Osteocyte (in vitro differentiated cells): ENCODE measurements around the gene SPINK14. TPM values are rescaled to one million over a fixed set of nuclear protein-coding genes. Genes with fewer than 3 reads are reported as not detected.

ENCODE experiments used
- DNase-seq: peaks from one replicate; pipeline ENCODE4 v3.0.0; 2021; ENCODE audit warnings: mixed read lengths; ENCODE audit not compliant: unreplicated experiment; ENCODE audit errors: extremely low spot score
- H3K27ac Mint-ChIP-seq: one replicate; pipeline ENCODE4 v1.8.0; 2021; ENCODE audit warnings: mild to moderate bottlenecking, mixed read lengths; ENCODE audit not compliant: unreplicated experiment
- H3K27me3 Mint-ChIP-seq: one replicate; pipeline ENCODE4 v1.8.0; 2021; ENCODE audit warnings: mixed read lengths; ENCODE audit not compliant: unreplicated experiment
- H3K36me3 Mint-ChIP-seq: one replicate; pipeline ENCODE4 v1.8.0; 2021; ENCODE audit warnings: mixed read lengths; ENCODE audit not compliant: unreplicated experiment
- H3K4me1 Mint-ChIP-seq: one replicate; pipeline ENCODE4 v1.8.0; 2021; ENCODE audit warnings: mixed read lengths; ENCODE audit not compliant: unreplicated experiment
- H3K4me3 Mint-ChIP-seq: one replicate; pipeline ENCODE4 v1.8.0; 2021; ENCODE audit warnings: mild to moderate bottlenecking, moderate library complexity, mixed read lengths; ENCODE audit not compliant: unreplicated experiment
- H3K9me3 Mint-ChIP-seq: one replicate; pipeline ENCODE4 v1.8.0; 2021; ENCODE audit warnings: mixed read lengths; ENCODE audit not compliant: unreplicated experiment
- CTCF ChIP-seq: fragments of 200-600 bp; sonication (generic); IDR thresholded peaks from 2 replicates; pipeline ENCODE4 v1.5.0; 2021; ENCODE audit warnings: antibody characterized with exemption, mild to moderate bottlenecking, moderate library complexity
- long read RNA-seq: library from polyadenylated mRNA; unstranded; transcript quantifications from one replicate; pipeline ENCODE4 v2.0.0, GENCODE V29; 2021
- total RNA-seq: library from RNA; stranded (reverse); gene quantifications from 2 replicates; pipeline ENCODE4 v1.2.1, GENCODE V29; 2021

Gene SPINK14
- not detected in 2 replicates for total RNA-seq
- long read RNA-seq, result 0 reads

GRCh38 chr5:148168246-148168645, at the start of gene SPINK14:
Gene SPINK14, plus strand, starts transcription at chr5:148168546. Its CDS starts 1,187 bp downstream, at chr5:148169733.
- no peaks in the 10 kb centered on the region for H3K4me1 Mint-ChIP-seq
- H3K27me3 Mint-ChIP-seq, result peaks cover 32% of the 10 kb centered on the region
- TF ChIP-seq CTCF, result no peak
- no peaks in the 10 kb centered on the region for H3K36me3 Mint-ChIP-seq
- H3K4me3 Mint-ChIP-seq, result no peak within 1 kb of the TSS
- H3K9me3 Mint-ChIP-seq, result no peaks in the 10 kb centered on the region
- DNase-seq, result no peak
- no peak within 1 kb of the TSS for H3K27ac Mint-ChIP-seq

GRCh38 chr5:148120317-148120716, 48.0 kb upstream of the SPINK14 start:
- Mint-ChIP-seq H3K4me1 (no peaks in the 10 kb centered on the region), H3K27ac (no peak overlapping the region), H3K9me3 (no peaks in the 10 kb centered on the region), H3K4me3 (no peak overlapping the region), H3K27me3 (no peaks in the 10 kb centered on the region), H3K36me3 (peaks cover 16% of the 10 kb centered on the region)
- DNase-seq, result no peak
- no peak for TF ChIP-seq CTCF

GRCh38 chr5:148125641-148126040, 42.7 kb upstream of the SPINK14 start:
- Mint-ChIP-seq H3K9me3 (no peaks in the 10 kb centered on the region), H3K27me3 (no peaks in the 10 kb centered on the region), H3K36me3 (peaks cover 12% of the 10 kb centered on the region), H3K4me1 (no peaks in the 10 kb centered on the region), H3K27ac (no peak overlapping the region), H3K4me3 (no peak overlapping the region)
- TF ChIP-seq CTCF, result peak; percentile 26
- no peak for DNase-seq

GRCh38 chr5:148135091-148136048, 33.0 kb upstream of the SPINK14 start:
- Mint-ChIP-seq H3K27me3 (no peaks in the 10 kb centered on the region), H3K27ac (no peak overlapping the region), H3K4me3 (no peak overlapping the region), H3K4me1 (no peaks in the 10 kb centered on the region), H3K9me3 (no peaks in the 10 kb centered on the region), H3K36me3 (peaks cover 11% of the 10 kb centered on the region)
- no peak for TF ChIP-seq CTCF
- no peak for DNase-seq

GRCh38 chr5:148140846-148141245, 27.5 kb upstream of the SPINK14 start:
- H3K27me3 Mint-ChIP-seq, result no peaks in the 10 kb centered on the region
- no peak for DNase-seq
- H3K27ac Mint-ChIP-seq, result no peak overlapping the region
- H3K9me3 Mint-ChIP-seq, result no peaks in the 10 kb centered on the region
- TF ChIP-seq CTCF, result no peak
- H3K4me1 Mint-ChIP-seq, result peaks cover 8% of the 10 kb centered on the region
- H3K4me3 Mint-ChIP-seq, result no peak overlapping the region
- peaks cover 5% of the 10 kb centered on the region for H3K36me3 Mint-ChIP-seq
